ENCODE measurements around the gene MCRIP2.

DNA sequence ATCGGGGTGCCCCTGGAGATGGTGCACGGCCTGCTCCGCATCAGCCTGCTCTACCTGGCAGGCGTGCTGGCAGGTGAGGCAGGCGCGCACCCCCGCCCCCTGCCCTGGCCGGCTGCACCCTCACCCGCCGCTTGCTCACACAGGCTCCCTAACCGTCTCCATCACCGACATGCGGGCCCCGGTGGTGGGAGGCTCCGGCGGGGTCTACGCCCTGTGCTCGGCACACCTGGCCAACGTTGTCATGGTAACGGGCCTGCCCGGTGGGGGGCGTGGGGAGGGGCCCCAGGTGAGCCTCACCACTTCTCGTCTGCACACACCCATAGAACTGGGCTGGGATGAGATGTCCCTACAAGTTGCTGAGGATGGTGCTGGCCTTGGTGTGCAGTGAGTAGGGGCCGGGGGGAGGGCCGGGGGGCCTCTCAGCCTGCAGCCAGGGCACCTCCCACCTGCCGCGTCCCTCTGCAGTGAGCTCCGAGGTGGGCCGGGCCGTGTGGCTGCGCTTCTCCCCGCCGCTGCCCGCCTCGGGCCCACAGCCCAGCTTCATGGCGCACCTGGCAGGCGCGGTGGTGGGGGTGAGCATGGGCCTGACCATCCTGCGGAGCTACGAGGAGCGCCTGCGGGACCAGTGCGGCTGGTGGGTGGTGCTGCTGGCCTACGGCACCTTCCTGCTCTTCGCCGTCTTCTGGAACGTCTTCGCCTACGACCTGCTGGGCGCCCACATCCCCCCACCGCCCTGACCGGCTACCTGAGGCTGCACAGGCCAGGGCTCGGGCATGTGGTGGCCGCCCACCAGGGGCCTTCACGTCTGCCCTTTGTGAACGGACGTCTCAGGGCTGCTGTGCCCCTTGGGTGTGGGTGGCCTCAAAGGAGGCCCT is 35.9 kb downstream of the MCRIP2 start:
- TF ChIP-seq CTCF (IDR thresholded peaks at IDR 0.05) (no peak), POLR2A (IDR thresholded peaks at IDR 0.05) (no peak)

Data from right lobe of liver (tissue), 4 donors.